ENCODE results near the gene PHLPP1. TPM values are rescaled to one million over a fixed set of nuclear protein-coding genes. Genes with fewer than 3 reads are reported as not detected.

Gene PHLPP1
- total RNA-seq, 4 donors from 2014 or later = 17.7 to 29.5 (median 25.5) TPM

DNA sequence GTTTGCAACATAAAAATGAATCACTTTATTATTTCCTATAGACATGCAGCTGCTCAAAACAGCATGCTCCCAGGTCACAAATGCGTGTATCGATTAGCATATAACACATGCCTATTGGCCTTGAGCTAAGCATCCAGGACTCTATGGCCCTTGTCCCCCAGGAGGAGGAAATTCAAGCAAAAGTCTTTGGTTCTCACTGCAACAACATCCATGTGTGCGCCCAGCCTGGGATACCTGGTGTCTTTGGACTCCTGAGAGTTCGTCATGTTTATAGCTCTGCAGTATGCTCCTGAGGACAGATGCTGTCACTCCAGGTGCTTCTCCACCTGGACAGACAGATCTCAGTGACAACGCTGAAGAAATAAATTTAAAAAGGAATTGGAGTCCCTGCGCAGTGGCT lies 284.6 kb downstream of the PHLPP1 start:
- no peak for DNase-seq
- Histone ChIP-seq H3K27me3 (no peaks in the 10 kb centered on the region), H3K27ac (no peak overlapping the region), H3K4me3 (no peak overlapping the region), H3K9me3 (no peaks in the 10 kb centered on the region), H3K36me3 (no peaks in the 10 kb centered on the region), H3K4me1 (no peaks in the 10 kb centered on the region)
- 86 to 92% methylated on average over 6 of the region's 6 CpGs for WGBS, 2 donors (ENCODE audit: low coverage in 1 of 2)
- intact Hi-C loops (cut with DNase I; ENCODE audit: low total_unique reads) (loop anchor here (2.0 kb wide), 1 partner anchor 533 kb away; no protein-coding TSS in a partner anchor), in situ Hi-C loops (cut with MboI; ENCODE audit: low pct_ligation_motif_present in 1 of 4, low pct_unique_long_range_greater_than_20kb in 1 of 4, low sequenced_read_pairs in 3 of 4) (loop anchor here (10.0 to 25.0 kb wide), 5 partner anchors 288 to 437 kb away; partner anchors contain the start of gene PHLPP1 (in 1 of the 4))
- TF ChIP-seq, protein P1, sequence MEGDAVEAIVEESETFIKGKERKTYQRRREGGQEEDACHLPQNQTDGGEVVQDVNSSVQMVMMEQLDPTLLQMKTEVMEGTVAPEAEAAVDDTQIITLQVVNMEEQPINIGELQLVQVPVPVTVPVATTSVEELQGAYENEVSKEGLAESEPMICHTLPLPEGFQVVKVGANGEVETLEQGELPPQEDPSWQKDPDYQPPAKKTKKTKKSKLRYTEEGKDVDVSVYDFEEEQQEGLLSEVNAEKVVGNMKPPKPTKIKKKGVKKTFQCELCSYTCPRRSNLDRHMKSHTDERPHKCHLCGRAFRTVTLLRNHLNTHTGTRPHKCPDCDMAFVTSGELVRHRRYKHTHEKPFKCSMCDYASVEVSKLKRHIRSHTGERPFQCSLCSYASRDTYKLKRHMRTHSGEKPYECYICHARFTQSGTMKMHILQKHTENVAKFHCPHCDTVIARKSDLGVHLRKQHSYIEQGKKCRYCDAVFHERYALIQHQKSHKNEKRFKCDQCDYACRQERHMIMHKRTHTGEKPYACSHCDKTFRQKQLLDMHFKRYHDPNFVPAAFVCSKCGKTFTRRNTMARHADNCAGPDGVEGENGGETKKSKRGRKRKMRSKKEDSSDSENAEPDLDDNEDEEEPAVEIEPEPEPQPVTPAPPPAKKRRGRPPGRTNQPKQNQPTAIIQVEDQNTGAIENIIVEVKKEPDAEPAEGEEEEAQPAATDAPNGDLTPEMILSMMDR (IDR thresholded peaks at IDR 0.05) = no peak
- TF ChIP-seq EP300 (IDR thresholded peaks at IDR 0.05; ENCODE audit: low read depth) = no peak
- no peak for TF ChIP-seq POLR2A (IDR thresholded peaks at IDR 0.05)
- TF ChIP-seq POLR2AphosphoS5 (IDR thresholded peaks at IDR 0.05) = no peak

DNA sequence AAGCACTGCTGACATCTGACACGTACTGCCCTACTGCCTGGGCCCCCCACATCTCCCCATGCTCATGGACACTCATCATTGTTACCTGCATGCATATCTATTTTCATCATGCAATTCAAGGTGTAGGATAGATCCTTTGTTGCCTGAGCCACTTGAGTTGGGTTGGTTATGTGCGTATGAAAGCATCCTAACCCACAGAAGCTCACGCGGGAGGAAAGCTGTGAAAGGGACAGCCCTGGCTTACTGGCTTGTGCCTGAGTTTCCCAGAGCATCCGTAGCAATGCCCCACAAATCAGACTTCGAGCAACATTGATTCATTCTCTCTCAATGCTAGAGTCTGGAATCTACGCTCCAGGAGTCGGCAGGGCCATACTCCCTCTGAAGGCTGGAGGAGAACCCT lies 285.5 kb downstream of the PHLPP1 start:
- intact Hi-C loops (cut with DNase I; ENCODE audit: low total_unique reads) = loop anchor here (2.0 kb wide), 1 partner anchor 534 kb away; no protein-coding TSS in a partner anchor
- Histone ChIP-seq H3K27me3 (no peaks in the 10 kb centered on the region), H3K4me1 (no peaks in the 10 kb centered on the region), H3K9me3 (no peaks in the 10 kb centered on the region), H3K36me3 (no peaks in the 10 kb centered on the region), H3K4me3 (no peak overlapping the region), H3K27ac (no peak overlapping the region)
- in situ Hi-C loops (cut with MboI; ENCODE audit: low pct_ligation_motif_present in 1 of 4, low pct_unique_long_range_greater_than_20kb in 1 of 4, low sequenced_read_pairs in 3 of 4) = loop anchor here in 2 of 4 donors (10.0 to 25.0 kb wide), 2 partner anchors 434 to 436 kb away; no protein-coding TSS in a partner anchor
- TF ChIP-seq POLR2AphosphoS5 (IDR thresholded peaks at IDR 0.05) = no peak
- no peak for DNase-seq
- WGBS, 2 donors (ENCODE audit: low coverage in 1 of 2) = 67 to 81% methylated on average over 3 to 8 of the region's 8 CpGs

DNA sequence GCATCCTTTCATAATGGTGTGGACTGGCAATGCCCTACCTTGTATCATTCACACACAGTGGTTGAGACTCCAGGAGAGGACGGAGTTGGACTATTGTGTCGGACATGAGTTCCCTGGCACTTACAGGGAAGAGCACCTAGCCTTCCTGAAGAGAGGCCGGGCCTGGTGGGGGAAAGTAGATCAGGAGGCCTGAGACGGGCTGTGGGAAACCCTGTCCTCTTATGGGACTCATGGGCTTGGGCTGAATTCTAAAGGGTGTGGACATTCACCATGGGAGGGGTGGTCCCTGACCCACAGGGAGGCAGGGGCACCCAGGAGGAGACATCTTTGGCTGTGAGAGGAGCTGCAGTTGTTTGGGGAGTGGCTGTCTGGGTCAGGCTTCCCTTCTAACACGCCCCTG lies 286.5 kb downstream of the PHLPP1 start:
- Histone ChIP-seq H3K27ac (no peak overlapping the region), H3K4me1 (no peaks in the 10 kb centered on the region), H3K9me3 (no peaks in the 10 kb centered on the region), H3K27me3 (no peaks in the 10 kb centered on the region), H3K4me3 (no peak overlapping the region), H3K36me3 (no peaks in the 10 kb centered on the region)
- DNase-seq = no peak
- intact Hi-C loops (cut with DNase I; ENCODE audit: low total_unique reads) (loop anchor here (2.0 kb wide), 1 partner anchor 535 kb away; no protein-coding TSS in a partner anchor), in situ Hi-C loops (cut with MboI; ENCODE audit: low pct_ligation_motif_present in 1 of 4, low pct_unique_long_range_greater_than_20kb in 1 of 4, low sequenced_read_pairs in 3 of 4) (loop anchor here in 2 of 4 donors (10.0 to 25.0 kb wide), 2 partner anchors 433 to 435 kb away; no protein-coding TSS in a partner anchor)
- 96% methylated on average over 5 of the region's 5 CpGs; no CpG with 5 or more reads in 1 of the 2 donors for WGBS, 2 donors (ENCODE audit: low coverage in 1 of 2)
- no peak for TF ChIP-seq POLR2A (IDR thresholded peaks at IDR 0.05)
- TF ChIP-seq, protein P1 (IDR thresholded peaks at IDR 0.05) = no peak
- TF ChIP-seq POLR2AphosphoS5 (IDR thresholded peaks at IDR 0.05) = no peak
- no peak for TF ChIP-seq EP300 (IDR thresholded peaks at IDR 0.05; ENCODE audit: low read depth)

DNA sequence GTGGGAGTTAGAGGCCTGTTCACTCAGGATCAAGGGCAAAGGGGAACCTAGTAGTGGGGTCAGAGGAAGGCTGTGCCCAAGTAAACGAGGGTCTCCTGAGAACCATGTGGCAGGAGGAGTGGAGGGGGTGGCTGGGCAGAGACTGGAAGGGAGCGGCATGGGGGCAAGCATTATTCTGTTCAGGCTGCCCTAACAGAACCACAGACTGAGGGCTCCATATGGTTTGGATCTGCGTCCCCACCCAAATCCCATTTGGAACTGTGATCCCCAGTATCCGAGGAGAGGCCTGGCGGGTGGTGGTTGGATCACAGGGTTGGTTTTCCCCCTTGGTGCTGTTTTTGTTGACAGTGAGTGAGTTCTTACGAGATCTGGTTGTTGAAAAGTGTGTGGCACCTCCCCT lies 287.0 kb downstream of the PHLPP1 start:
- in situ Hi-C loops (cut with MboI; ENCODE audit: low pct_ligation_motif_present in 1 of 4, low pct_unique_long_range_greater_than_20kb in 1 of 4, low sequenced_read_pairs in 3 of 4) = loop anchor here in 2 of 4 donors (10.0 to 25.0 kb wide), 2 partner anchors 432 to 435 kb away; no protein-coding TSS in a partner anchor
- TF ChIP-seq, protein P1 (IDR thresholded peaks at IDR 0.05) = no peak
- no peak for TF ChIP-seq POLR2A (IDR thresholded peaks at IDR 0.05)
- no peak for TF ChIP-seq EP300 (IDR thresholded peaks at IDR 0.05; ENCODE audit: low read depth)
- no peak for TF ChIP-seq POLR2AphosphoS5 (IDR thresholded peaks at IDR 0.05)
- WGBS, 2 donors (ENCODE audit: low coverage in 1 of 2) = 79 to 93% methylated on average over 3 to 6 of the region's 6 CpGs

More for the DNA sequence above, 287.0 kb downstream of the PHLPP1 start:
- Histone ChIP-seq H3K27me3 (no peaks in the 10 kb centered on the region), H3K27ac (no peak overlapping the region), H3K4me1 (no peaks in the 10 kb centered on the region), H3K9me3 (no peaks in the 10 kb centered on the region), H3K36me3 (no peaks in the 10 kb centered on the region), H3K4me3 (no peak overlapping the region)
- intact Hi-C loops (cut with DNase I; ENCODE audit: low total_unique reads) = no loop called here
- no peak for DNase-seq
